Measurements from ENCODE around the gene SQSTM1.

The SQSTM1 gene

DNA sequence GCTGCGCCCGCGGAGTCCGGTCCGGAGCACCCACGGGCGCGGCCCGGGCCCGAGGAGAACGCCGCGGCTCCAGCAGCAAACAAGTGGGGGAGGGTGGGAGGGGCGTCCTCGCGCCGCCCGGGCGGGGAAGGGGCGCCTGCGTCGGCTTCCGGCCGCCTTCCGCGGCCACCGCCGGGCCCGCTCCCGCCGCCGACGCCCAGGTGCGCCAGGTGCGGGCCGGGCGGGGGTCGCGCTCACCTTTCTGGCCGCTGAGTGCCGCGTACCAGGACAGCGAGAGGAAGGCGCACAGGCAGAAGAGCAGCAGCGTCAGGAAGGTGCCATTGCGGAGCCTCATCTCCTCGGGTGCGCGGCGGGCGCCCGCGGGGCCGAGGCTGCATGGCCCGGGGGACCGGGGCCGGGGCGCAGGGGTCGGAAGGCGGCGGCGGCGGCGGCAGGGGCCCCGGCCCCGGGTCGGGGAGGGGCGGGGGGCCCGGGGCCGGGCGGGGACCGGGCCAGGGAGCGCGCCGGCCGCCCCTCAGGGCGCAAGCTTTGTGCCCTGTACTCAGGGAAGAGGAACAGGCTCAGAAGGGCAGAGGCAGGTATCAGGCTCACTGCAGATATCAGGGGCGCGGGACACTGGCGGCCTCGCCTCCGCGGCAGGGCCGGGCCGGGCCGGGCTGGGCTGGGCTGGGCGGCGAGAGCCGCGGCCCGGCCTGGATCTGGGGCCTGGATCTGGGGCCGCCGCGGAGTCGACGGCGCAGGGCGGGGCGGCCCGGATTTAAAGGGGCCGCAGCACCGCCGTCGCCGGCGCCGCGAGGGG is 14.3 kb upstream of the SQSTM1 start, which contains the start of gene MGAT4B:
Gene MGAT4B, minus strand, starts transcription at position 617 of the 799 bp plus-strand sequence. Its CDS starts 283 bp downstream, at position 334.
- no peak for DNase-seq (ENCODE audit: low spot score)

DNA sequence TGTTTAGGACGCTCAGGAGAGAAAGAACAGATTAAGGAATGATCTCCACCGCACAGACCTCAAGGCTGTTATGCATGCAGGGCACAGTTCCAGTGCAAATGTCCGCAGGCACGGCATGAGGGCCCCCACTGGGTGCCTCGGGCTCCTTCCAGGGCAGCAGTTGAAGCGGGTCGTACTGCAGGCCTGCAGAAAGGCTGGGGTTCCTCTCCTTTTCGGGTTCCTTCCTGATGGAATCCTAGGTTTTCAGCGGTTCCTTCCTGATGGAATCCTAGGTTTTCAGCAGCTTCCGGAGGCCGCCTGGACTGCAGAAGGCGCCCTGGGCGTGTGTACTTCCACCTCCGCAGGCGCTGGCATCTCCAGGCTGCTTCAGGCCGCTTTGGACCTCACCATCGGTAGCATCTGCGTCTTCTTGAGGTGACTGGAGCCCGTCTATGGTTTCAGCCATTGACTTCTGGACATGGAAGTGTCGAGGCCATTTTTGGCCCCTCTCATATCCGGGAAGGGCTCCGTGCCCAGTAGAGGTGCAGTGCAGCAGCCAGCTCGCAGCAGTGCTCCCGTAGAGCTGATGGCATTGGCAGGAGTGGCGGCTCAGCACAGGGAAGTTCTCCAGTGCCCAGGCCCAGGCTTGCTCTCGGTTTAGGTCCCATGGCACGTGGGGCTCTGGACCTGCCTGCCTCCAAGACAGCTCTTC is 8.4 kb upstream of the SQSTM1 start:
- DNase-seq (ENCODE audit: low spot score), result no peak

DNA sequence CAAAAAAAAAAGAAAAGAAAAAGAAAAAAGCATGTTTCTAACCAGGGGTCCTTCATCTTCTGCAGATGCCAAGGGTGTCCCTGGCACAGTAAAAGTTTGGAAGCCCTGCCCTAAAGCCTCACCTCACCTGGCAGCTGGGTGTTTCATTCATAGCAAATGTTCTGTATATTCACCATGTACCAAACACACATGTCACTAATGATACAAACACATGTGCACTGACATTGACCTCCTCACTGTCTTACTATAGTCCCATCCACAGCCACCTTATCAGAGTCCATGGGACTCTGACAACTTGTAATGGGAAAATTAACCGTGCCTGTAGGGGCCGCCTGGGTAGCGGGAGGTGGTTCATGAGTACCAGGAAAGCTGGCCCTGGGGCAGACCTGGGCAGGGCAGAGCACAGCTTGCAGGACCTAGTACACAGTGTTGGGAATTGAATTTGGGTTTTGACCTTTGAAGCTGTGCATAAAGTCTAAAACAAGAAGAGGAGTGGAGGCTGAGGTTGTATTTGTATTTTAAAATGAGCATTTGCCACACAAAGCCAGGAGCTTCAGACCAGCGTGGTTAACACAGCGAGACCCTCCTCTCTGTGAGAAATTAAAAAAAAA is 7.6 kb upstream of the SQSTM1 start:
- no peak for DNase-seq (ENCODE audit: low spot score)

- DNase-seq (ENCODE audit: low spot score), result no peak
These were observed 6.6 kb upstream of the SQSTM1 start for GRCh38 chr5:179814090-179814489.

GRCh38 chr5:179815491-179816249 is 5.0 kb upstream of the SQSTM1 start:
- no peak for DNase-seq (ENCODE audit: low spot score)

DNA sequence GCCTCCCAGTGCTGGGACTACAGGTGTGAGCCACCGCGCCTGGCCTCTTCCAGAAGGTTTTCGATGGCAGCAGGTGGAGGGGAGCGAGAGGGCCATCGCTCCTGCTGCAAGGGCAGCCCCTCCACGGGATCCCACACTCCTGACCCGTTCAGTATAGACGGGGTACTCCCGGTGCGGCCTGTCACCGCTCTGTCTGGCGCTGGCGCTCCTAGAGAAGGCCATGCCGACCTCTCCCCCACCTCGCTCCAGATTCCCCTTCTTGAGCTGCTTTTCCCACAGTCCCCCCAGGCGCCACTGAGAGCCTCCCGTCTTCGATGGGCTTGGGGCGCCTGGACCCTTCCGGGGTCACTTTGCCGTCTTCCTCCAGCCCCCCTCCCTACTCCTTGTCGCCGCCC is 4.3 kb upstream of the SQSTM1 start:
- no peak for DNase-seq (ENCODE audit: low spot score)

- no peak for DNase-seq (ENCODE audit: low spot score)
These were observed 3.8 kb upstream of the SQSTM1 start for GRCh38 chr5:179816796-179817469.

- no peak for DNase-seq (ENCODE audit: low spot score)
These were observed 3.2 kb upstream of the SQSTM1 start for GRCh38 chr5:179817470-179817840.

DNA sequence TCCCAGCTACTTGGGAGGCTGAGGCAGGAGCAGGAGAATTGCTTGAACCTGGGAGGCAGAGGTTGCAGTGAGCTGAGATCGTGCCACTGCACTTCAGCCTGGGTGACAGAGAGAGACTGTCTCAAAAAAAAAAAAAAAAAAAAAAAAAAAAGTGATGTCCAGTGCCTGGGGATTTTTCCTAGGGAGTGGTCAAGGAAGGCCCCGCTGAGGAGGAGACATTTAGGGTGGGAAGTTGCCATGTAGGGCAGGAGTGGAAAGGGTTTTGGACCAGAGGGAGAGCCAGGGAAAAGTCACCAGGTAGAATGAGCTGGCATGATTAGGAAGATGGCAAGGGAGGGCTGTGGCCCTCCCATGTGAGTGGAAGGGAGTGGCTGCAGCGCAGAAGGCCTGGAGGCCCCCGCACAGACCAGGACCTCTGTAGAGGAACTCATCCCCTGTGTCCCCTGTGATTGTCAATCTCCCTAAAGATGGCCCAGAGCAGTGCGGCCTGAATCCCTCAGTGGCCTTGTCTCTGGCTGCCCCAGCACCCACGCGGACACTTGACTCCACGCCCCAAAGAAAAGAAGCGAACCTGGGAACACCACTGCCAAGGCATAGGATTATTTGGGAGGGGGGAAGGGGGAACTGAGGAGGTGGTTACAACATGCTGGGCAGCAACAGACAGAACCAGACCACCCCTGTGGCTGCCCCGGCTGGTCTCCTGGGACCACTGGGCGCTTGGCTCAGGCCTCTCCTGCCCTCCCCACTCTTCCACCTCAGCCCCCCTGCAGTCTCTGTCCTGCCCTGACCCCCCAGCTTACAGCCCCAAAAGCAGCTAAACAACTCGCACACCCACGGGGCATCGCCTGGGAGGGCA is 2.6 kb upstream of the SQSTM1 start:
- no peak for DNase-seq (ENCODE audit: low spot score)

- peak; percentile 93 for DNase-seq (ENCODE audit: low spot score)
These were observed 1.9 kb upstream of the SQSTM1 start for GRCh38 chr5:179818746-179819295.

DNA sequence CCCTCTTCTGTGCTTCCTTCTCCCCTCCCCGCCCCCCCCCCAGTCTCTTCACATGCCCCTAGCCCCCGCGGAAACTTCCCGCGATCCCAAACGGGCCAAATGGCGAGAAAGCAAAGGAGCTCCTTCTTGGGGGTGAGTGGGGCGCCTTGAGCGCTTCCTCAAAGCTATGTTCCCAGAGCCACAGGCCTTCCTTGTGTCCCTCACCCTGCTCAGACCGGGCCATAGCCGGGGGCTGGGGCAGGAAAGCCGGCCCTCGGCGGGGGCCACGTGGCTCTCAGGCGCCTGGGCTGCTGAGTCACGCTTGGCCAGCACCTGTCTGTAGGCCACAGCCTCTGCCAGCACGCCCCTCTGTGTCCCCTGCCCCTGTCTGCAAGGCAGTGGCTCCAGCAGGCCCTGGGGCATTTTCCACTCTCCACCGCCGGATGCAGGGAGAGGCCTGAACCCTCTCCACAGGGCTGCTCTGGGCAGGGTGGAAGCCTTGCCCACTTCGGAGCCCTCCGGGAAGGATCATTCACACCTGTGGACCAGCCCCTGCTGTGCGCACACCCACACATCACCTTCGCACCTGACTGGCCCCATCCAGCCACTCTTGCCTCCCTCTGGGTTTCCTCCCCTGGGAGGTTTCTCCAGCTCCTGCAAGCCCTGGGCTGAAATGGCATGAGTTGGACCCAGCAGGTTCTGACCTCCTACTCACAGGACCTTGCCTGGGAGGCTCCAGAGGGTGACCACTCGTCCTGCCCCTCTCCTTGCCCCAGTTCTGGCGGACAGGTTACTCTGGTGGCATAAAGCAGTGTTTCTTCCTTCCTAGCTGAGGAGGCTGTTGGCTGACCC is 1.2 kb upstream of the SQSTM1 start:
- DNase-seq (ENCODE audit: low spot score), result peak; percentile 62

DNA sequence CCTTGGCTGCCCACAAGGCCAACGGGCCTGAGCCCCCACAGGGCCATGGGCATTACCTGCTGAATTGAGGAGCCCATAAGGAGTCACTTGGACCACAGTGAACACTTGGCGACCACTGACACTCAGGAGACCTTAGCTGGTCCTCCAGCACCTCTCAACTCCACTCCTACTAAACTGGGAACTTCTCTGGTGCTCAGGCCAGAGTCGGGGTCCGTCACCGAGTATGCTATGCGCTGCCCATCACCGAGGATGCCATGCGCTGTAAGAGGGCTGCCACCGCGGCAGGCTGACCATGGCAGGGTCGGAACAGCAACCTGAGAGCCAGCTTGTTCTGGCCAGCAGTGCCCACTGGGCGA is 600 bp upstream of the SQSTM1 start:
- no peak for DNase-seq (ENCODE audit: low spot score)

- peak; percentile 93 for DNase-seq (ENCODE audit: low spot score)
These were observed 773 bp downstream of the SQSTM1 start for GRCh38 chr5:179821298-179822058.

DNA sequence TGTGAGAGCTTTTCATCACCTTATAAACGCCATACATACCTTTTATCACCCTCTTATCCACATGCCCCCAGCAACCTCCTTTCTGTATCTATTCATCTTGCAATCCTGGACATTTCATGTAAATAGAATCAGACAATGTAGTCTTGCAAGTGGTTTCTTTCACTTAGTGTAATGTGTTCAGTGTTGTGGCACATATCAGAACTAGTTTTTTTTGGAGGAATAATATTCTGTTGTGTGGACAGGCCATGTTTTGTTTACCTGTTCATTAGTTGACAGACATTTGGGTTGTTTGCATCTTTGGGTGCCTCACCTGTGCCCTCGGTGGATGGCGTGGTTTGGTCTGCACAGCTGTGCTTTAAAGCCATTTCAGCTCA is 1.3 kb downstream of the SQSTM1 start:
- no peak for DNase-seq (ENCODE audit: low spot score)

- DNase-seq (ENCODE audit: low spot score), result no peak
These were observed 1.8 kb downstream of the SQSTM1 start for GRCh38 chr5:179822444-179822990.

GRCh38 chr5:179823937-179824744 is 3.4 kb downstream of the SQSTM1 start:
- no peak for DNase-seq (ENCODE audit: low spot score)

- no peak for DNase-seq (ENCODE audit: low spot score)
These were observed 4.0 kb downstream of the SQSTM1 start for GRCh38 chr5:179824745-179825112.

GRCh38 chr5:179825655-179826182 is 5.0 kb downstream of the SQSTM1 start:
- no peak for DNase-seq (ENCODE audit: low spot score)

All from pons (tissue), 1 donor.